Neural cell (in vitro differentiated cells): ENCODE measurements around the gene PPME1. TPM values are rescaled to one million over a fixed set of nuclear protein-coding genes. Genes with fewer than 3 reads are reported as not detected.
"Not testable (repeated sequence)": the region's sequence is repeated elsewhere in the genome, so short reads cannot be mapped to it uniquely, and the experiment has no call there.

ENCODE experiments used
- H2AFZ ChIP-seq: fragments of 200-600, 300-800 bp; sonication (generic), shearing (Covaris generic); 2 replicates; pipeline ENCODE4 v1.6.0; 2014; ENCODE audit warnings: low read depth, mild to moderate bottlenecking, antibody characterized with exemption, low read length, moderate library complexity
- H3F3A ChIP-seq: fragments of 200-600 bp; shearing (Covaris generic); 2 replicates; pipeline ENCODE4 v1.6.1; 2016; ENCODE audit warnings: mild to moderate bottlenecking, moderate library complexity, mixed read lengths, antibody characterized with exemption, low read length; ENCODE audit not compliant: insufficient read depth, poor library complexity, severe bottlenecking
- H3K27ac ChIP-seq: fragments of 200-600, 300-800 bp; sonication (generic), shearing (Covaris generic); 2 replicates; pipeline ENCODE4 v1.5.1; 2014; ENCODE audit warnings: mild to moderate bottlenecking, low read length, moderate library complexity
- H3K27me3 ChIP-seq: fragments of 300-800, 200-600 bp; sonication (generic), shearing (Covaris generic); 2 replicates; pipeline ENCODE4 v1.6.0; 2014; ENCODE audit warnings: mild to moderate bottlenecking, low read depth, low read length, moderate library complexity; ENCODE audit not compliant: insufficient read depth
- H3K36me3 ChIP-seq: fragments of 300-800, 200-600 bp; sonication (generic), shearing (Covaris generic); 2 replicates; pipeline ENCODE4 v1.5.1; 2014; ENCODE audit warnings: mild to moderate bottlenecking, antibody characterized with exemption, low read length, moderate library complexity; ENCODE audit not compliant: insufficient read depth
- H3K4me2 ChIP-seq: fragments of 300-800, 200-600 bp; sonication (generic), shearing (Covaris generic); 2 replicates; pipeline ENCODE4 v1.6.0; 2014; ENCODE audit warnings: mild to moderate bottlenecking, low read length
- H3K4me3 ChIP-seq: fragments of 300-800, 200-600 bp; sonication (generic), shearing (Covaris generic); 2 replicates; pipeline ENCODE4 v1.5.1; 2014; ENCODE audit warnings: mild to moderate bottlenecking, low read length, moderate library complexity
- H3K79me2 ChIP-seq: fragments of 200-600 bp; shearing (Covaris generic); replicated peaks from 2 replicates; pipeline ENCODE4 v1.6.0; 2014; ENCODE audit warnings: mild to moderate bottlenecking, low read length, moderate library complexity; ENCODE audit not compliant: insufficient read depth
- H3K9ac ChIP-seq: fragments of 300-800, 200-600 bp; sonication (generic), shearing (Covaris generic); 2 replicates; pipeline ENCODE4 v1.6.1; 2016; ENCODE audit warnings: mild to moderate bottlenecking, low read length, mixed read lengths
- H3K9me2 ChIP-seq: fragments of 200-600 bp; shearing (Covaris generic); 2 replicates; pipeline ENCODE4 v1.6.1; 2016; ENCODE audit warnings: mild to moderate bottlenecking, low read length, mixed read lengths; ENCODE audit not compliant: insufficient read depth
- H3K9me3 ChIP-seq: fragments of 200-600, 300-800 bp; sonication (generic), shearing (Covaris generic); 2 replicates; pipeline ENCODE4 v1.6.1; 2016; ENCODE audit warnings: mild to moderate bottlenecking, mixed run types, low read length, moderate library complexity, mixed read lengths
- H4K20me1 ChIP-seq: fragments of 200-600 bp; shearing (Covaris generic); 2 replicates; pipeline ENCODE4 v1.6.1; 2016; ENCODE audit warnings: mild to moderate bottlenecking, mixed run types; ENCODE audit not compliant: insufficient read depth
- EP300 ChIP-seq: fragments of 450-650 bp; conservative IDR thresholded peaks from 2 replicates; pipeline ENCODE4 v1.6.1; 2014; ENCODE audit warnings: antibody characterized with exemption, mild to moderate bottlenecking, moderate library complexity; ENCODE audit not compliant: poor library complexity, severe bottlenecking
- EZH2 ChIP-seq: fragments of 200-600, 300-800 bp; shearing (Covaris generic), sonication (generic); IDR thresholded peaks from 2 replicates; pipeline ENCODE4 v1.6.1; 2014; ENCODE audit warnings: antibody characterized with exemption, low read length, borderline replicate concordance, mild to moderate bottlenecking; ENCODE audit not compliant: insufficient read depth, poor library complexity, severe bottlenecking
- MXI1 ChIP-seq: fragments of 450-650 bp; conservative IDR thresholded peaks from 2 replicates; pipeline ENCODE4 v1.6.1; 2014; ENCODE audit warnings: antibody characterized with exemption, mild to moderate bottlenecking; ENCODE audit not compliant: poor library complexity, severe bottlenecking
- POLR2AphosphoS5 ChIP-seq: IDR thresholded peaks from 2 replicates; pipeline ENCODE4 v1.6.1; 2012
- RAD21 ChIP-seq: fragments of 450-650 bp; conservative IDR thresholded peaks from 2 replicates; pipeline ENCODE4 v1.6.1; 2014; ENCODE audit warnings: antibody characterized with exemption, mild to moderate bottlenecking, moderate library complexity
- SMC3 ChIP-seq: fragments of 450-650 bp; conservative IDR thresholded peaks from 2 replicates; pipeline ENCODE4 v1.6.1; 2014; ENCODE audit warnings: antibody characterized with exemption, mild to moderate bottlenecking, moderate library complexity; ENCODE audit not compliant: poor library complexity
- TAF1 ChIP-seq: IDR thresholded peaks from 2 replicates; pipeline ENCODE4 v1.6.1; 2012; ENCODE audit warnings: low read depth
- polyA plus RNA-seq: library from polyadenylated mRNA; depleted of rRNA; stranded (reverse); fragments of >200 nt; gene quantifications from 2 replicates; pipeline ENCODE4 v1.2.3, GENCODE V29; 2014
- TF ChIP-seq, protein P1 (sequence below): IDR thresholded peaks from 2 replicates; pipeline ENCODE4 v1.6.1; 2012; ENCODE audit warnings: borderline replicate concordance
- TF ChIP-seq, protein P2 (sequence below): fragments of 450-650 bp; IDR thresholded peaks from 2 replicates; pipeline ENCODE4 v1.5.1; 2014; ENCODE audit warnings: antibody characterized with exemption, mild to moderate bottlenecking, moderate library complexity; ENCODE audit not compliant: poor library complexity, severe bottlenecking

Gene PPME1
- polyA plus RNA-seq, 1 donor from 2014 or later, result 49.5 TPM

DNA sequence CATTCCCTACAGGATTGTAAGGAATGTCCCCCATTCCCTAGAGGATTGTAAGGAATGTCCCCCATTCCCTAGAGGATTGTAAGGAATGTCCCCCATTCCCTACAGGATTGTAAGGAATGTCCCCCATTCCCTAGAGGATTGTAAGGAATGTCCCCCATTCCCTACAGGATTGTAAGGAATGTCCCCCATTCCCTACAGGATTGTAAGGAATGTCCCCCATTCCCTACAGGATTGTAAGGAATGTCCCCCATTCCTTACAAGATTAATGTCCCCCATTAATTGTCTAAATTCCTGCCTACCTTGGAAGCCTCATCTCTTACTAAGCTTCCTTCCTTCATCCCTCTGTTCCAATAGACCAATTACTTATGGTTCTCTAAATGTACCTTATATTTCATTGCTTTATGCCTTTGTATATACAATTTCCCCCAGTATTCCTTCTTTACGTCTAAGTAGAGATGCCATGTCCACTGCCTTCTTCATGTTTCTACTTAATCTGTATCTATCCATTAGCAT, 31.1 kb upstream of the PPME1 start:
- TF ChIP-seq, protein P1, sequence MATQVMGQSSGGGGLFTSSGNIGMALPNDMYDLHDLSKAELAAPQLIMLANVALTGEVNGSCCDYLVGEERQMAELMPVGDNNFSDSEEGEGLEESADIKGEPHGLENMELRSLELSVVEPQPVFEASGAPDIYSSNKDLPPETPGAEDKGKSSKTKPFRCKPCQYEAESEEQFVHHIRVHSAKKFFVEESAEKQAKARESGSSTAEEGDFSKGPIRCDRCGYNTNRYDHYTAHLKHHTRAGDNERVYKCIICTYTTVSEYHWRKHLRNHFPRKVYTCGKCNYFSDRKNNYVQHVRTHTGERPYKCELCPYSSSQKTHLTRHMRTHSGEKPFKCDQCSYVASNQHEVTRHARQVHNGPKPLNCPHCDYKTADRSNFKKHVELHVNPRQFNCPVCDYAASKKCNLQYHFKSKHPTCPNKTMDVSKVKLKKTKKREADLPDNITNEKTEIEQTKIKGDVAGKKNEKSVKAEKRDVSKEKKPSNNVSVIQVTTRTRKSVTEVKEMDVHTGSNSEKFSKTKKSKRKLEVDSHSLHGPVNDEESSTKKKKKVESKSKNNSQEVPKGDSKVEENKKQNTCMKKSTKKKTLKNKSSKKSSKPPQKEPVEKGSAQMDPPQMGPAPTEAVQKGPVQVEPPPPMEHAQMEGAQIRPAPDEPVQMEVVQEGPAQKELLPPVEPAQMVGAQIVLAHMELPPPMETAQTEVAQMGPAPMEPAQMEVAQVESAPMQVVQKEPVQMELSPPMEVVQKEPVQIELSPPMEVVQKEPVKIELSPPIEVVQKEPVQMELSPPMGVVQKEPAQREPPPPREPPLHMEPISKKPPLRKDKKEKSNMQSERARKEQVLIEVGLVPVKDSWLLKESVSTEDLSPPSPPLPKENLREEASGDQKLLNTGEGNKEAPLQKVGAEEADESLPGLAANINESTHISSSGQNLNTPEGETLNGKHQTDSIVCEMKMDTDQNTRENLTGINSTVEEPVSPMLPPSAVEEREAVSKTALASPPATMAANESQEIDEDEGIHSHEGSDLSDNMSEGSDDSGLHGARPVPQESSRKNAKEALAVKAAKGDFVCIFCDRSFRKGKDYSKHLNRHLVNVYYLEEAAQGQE, result peak; percentile 79
- H2AFZ ChIP-seq, H3K9me2 ChIP-seq, H3K9me3 ChIP-seq, H3K9ac ChIP-seq, H3K27me3 ChIP-seq, H4K20me1 ChIP-seq, H3F3A ChIP-seq, H3K79me2 ChIP-seq, H3K4me2 ChIP-seq: not testable (repeated sequence)
- Histone ChIP-seq H3K27ac (peak overlapping the region; percentile 57), H3K36me3 (peaks cover 17% of the 10 kb centered on the region), H3K4me3 (peak overlapping the region; percentile 11)

DNA sequence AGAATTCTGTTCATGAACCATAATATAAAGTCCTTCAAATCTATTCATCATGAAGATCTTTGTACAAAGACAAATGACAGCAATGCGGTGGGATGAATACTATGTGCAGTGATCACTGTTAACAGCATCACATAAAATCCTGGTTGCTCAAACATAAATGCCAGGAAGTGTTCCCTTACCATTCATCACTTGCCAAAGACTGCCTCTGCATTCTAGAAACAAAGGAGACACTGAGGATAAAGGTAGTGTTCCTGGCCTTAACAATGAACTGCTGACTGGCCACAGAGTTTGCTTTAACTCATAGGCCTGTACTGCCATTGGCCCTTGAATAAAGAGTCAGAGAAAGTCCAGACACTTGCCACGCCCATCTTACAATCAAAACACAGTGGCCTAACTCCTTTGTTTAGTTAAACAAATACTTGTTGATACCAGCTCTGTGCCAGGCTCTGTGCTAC, 29.8 kb upstream of the PPME1 start:
- H3K9me3 ChIP-seq, result no peaks in the 10 kb centered on the region
- H4K20me1 ChIP-seq, result no peaks in the 10 kb centered on the region
- no peak overlapping the region for H3K27ac ChIP-seq
- no peak overlapping the region for H3K9ac ChIP-seq
- H3K36me3 ChIP-seq, result peaks cover 14% of the 10 kb centered on the region
- no peak overlapping the region for H3K4me2 ChIP-seq
- no peaks in the 10 kb centered on the region for H3K27me3 ChIP-seq
- H3K4me3 ChIP-seq, result no peak overlapping the region
- no peak overlapping the region for H2AFZ ChIP-seq
- no peak for TF ChIP-seq SMC3
- no peak for TF ChIP-seq RAD21
- TF ChIP-seq POLR2AphosphoS5, result no peak
- TF ChIP-seq, protein P2, sequence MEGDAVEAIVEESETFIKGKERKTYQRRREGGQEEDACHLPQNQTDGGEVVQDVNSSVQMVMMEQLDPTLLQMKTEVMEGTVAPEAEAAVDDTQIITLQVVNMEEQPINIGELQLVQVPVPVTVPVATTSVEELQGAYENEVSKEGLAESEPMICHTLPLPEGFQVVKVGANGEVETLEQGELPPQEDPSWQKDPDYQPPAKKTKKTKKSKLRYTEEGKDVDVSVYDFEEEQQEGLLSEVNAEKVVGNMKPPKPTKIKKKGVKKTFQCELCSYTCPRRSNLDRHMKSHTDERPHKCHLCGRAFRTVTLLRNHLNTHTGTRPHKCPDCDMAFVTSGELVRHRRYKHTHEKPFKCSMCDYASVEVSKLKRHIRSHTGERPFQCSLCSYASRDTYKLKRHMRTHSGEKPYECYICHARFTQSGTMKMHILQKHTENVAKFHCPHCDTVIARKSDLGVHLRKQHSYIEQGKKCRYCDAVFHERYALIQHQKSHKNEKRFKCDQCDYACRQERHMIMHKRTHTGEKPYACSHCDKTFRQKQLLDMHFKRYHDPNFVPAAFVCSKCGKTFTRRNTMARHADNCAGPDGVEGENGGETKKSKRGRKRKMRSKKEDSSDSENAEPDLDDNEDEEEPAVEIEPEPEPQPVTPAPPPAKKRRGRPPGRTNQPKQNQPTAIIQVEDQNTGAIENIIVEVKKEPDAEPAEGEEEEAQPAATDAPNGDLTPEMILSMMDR, result no peak
- TF ChIP-seq, protein P1, result no peak
- no peak for TF ChIP-seq MXI1
- no peak for TF ChIP-seq TAF1
- TF ChIP-seq EZH2, result no peak
- TF ChIP-seq EP300, result no peak
- no peaks in the 10 kb centered on the region for H3K9me2 ChIP-seq
- H3K79me2 ChIP-seq, result no peaks in the 10 kb centered on the region
- H3F3A ChIP-seq, result peaks cover 3% of the 10 kb centered on the region
